GM21381 (cell line): ENCODE data around the gene FAM13A.
"Not testable (repeated sequence)": the region's sequence is repeated elsewhere in the genome, so short reads cannot be mapped to it uniquely, and the experiment has no call there.

Experiments used
- ATAC-seq: cut with Tn5 transposase; IDR thresholded peaks from one replicate; pipeline ENCODE4 v1.9.1; 2021; ENCODE audit warnings: mild to moderate bottlenecking, moderate library complexity; ENCODE audit not compliant: unreplicated experiment

Gene FAM13A

GRCh38 chr4:88858752-88859151 is 198.2 kb downstream of the FAM13A start:
- peak; percentile 93 for ATAC-seq

- ATAC-seq = no peak
Measured at GRCh38 chr4:88857588-88857987, 199.4 kb downstream of the FAM13A start.

- no peak for ATAC-seq
Measured at GRCh38 chr4:88854481-88854880, 202.5 kb downstream of the FAM13A start.

- not testable (repeated sequence) for ATAC-seq
Measured at GRCh38 chr4:88853583-88853982, 203.4 kb downstream of the FAM13A start.

GRCh38 chr4:88846206-88846790 is 210.7 kb downstream of the FAM13A start:
- ATAC-seq = no peak

GRCh38 chr4:88843067-88843685 is 213.8 kb downstream of the FAM13A start:
- ATAC-seq = no peak

GRCh38 chr4:88841635-88842034 is 215.3 kb downstream of the FAM13A start:
- ATAC-seq = no peak

- ATAC-seq = no peak
Measured at GRCh38 chr4:88836216-88836615, 220.8 kb downstream of the FAM13A start.

- no peak for ATAC-seq
Measured at GRCh38 chr4:88831031-88831430, 226.0 kb downstream of the FAM13A start.

GRCh38 chr4:88830598-88830997 is 226.4 kb downstream of the FAM13A start:
- ATAC-seq = no peak

- ATAC-seq = no peak
Measured at GRCh38 chr4:88828842-88829571, 228.0 kb downstream of the FAM13A start.

- ATAC-seq = no peak
Measured at GRCh38 chr4:88827442-88827841, 229.5 kb downstream of the FAM13A start.

- no peak for ATAC-seq
Measured at GRCh38 chr4:88826771-88827170, 230.2 kb downstream of the FAM13A start.

- ATAC-seq = no peak
Measured at GRCh38 chr4:88825931-88826330, 231.1 kb downstream of the FAM13A start.

- peak; percentile 95 for ATAC-seq
Measured at GRCh38 chr4:88823058-88823919, 233.7 kb downstream of the FAM13A start.

- ATAC-seq = no peak
Measured at GRCh38 chr4:88822034-88822789, 234.8 kb downstream of the FAM13A start.

GRCh38 chr4:88821522-88821921 is 235.5 kb downstream of the FAM13A start:
- ATAC-seq = no peak

GRCh38 chr4:88820698-88821415 is 236.1 kb downstream of the FAM13A start:
- ATAC-seq = no peak

GRCh38 chr4:88819818-88820697 is 236.9 kb downstream of the FAM13A start:
- ATAC-seq = no peak
